ENCODE measurements around the gene PLS3.
A peak's percentile ranks its signal among the peaks of the same experiment; 100 is the strongest.
"Not testable (repeated sequence)": the region's sequence is repeated elsewhere in the genome, so short reads cannot be mapped to it uniquely, and the experiment has no call there.

Gene PLS3

DNA sequence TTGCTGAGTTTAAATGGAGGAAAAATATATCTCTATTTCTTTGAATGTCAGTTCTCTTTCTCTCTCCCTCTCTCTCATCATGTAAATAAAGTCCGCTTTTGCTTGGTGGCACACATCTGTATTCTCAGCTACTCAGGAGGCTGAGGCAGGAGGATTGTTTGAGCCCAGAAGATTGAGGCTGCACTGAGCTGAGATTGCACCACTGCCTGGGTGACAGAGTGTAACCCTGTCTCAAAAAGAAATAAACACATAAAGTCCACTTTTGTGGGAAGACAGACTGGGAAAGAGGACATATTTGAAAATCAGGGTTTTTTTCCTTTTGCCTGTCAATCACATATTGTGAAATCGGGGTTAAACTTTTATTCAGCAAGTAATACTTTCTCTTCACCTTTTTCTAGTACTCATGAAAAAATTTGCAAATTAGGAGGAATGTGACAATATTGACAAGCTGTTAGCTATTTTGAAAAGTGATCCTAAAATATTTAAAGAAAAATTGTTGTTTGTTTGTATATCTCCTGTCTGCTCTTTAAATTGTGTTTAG is 42.6 kb downstream of the PLS3 start:
- DNase-seq (ENCODE audit: low read depth in 4 of 4, low spot score in 1 of 4), result no peak

GRCh38 chrX:115606861-115607260 is 45.9 kb downstream of the PLS3 start:
- no peak for DNase-seq (ENCODE audit: low read depth in 4 of 4, low spot score in 1 of 4)

DNA sequence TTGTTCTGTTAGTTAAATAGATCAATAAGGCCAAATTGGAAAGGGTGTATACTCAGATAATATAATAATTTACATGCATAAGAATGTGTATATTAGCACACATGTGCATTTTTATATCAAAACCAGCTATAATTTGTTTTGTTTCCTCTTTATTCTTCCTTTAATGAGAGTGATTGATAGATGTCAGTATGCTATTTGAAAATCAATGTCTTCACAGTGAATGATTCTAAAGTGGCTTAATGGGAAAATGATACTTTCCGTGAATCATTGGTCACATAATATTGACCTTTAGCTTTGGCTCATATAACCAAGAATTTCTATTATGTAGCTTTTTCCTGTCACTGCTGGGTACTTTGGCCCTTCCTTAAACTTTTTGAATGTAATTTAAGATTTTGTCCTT is 48.6 kb downstream of the PLS3 start:
- no peak for DNase-seq (ENCODE audit: low read depth in 4 of 4, low spot score in 1 of 4)

DNA sequence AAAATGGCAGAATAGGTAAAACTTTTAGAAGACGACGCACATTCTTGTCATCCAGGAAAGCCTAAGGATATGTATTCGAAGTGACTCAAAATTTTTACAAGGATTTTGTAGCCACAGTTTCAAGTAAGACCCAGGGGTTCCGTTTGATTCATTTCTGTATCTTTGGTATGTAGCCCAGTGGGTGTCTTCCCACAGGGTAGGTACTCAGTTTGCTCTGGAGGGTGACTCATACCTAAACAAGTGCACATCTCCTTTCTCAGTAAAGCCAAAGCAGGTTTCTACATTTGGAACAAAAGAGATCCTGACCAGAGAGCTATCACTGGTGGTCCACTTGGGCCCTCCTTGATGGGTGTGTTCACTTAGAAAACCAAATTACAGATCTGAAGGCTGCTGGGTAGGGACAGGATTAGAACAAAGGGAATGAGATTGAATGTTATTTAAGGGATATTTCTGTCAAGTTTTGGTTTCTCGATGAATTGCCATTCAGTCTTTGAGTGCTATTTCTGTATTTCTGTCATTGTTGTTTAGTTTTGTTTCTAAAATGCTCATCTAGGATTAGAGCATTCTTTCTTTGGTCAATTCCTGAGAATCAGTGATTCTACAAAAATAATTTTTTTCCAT is 56.1 kb downstream of the PLS3 start:
- no peak for DNase-seq (ENCODE audit: low read depth in 4 of 4, low spot score in 1 of 4)

DNA sequence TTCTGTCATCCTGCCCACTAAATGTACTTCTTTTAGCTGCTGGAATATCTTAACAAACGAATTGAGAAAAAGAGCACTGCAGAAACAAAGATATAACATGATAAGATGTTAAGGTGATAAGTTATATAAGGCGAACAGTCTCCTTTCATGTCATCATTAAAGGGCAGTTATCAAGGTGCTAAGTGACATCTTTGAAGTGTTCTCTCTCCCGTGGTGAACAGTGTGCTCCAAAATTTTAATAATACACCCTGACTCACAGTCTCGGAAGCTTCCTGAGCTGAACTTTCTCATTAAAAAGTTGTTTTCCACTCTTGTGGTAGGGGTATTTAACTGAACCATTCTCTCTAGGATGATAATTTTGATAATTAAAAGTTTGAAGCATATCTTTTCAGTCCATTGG is 61.6 kb downstream of the PLS3 start:
- DNase-seq (ENCODE audit: low read depth in 4 of 4, low spot score in 1 of 4), result no peak

GRCh38 chrX:115624916-115625315 is 63.9 kb downstream of the PLS3 start:
- DNase-seq (ENCODE audit: low read depth in 4 of 4, low spot score in 1 of 4), result no peak

DNA sequence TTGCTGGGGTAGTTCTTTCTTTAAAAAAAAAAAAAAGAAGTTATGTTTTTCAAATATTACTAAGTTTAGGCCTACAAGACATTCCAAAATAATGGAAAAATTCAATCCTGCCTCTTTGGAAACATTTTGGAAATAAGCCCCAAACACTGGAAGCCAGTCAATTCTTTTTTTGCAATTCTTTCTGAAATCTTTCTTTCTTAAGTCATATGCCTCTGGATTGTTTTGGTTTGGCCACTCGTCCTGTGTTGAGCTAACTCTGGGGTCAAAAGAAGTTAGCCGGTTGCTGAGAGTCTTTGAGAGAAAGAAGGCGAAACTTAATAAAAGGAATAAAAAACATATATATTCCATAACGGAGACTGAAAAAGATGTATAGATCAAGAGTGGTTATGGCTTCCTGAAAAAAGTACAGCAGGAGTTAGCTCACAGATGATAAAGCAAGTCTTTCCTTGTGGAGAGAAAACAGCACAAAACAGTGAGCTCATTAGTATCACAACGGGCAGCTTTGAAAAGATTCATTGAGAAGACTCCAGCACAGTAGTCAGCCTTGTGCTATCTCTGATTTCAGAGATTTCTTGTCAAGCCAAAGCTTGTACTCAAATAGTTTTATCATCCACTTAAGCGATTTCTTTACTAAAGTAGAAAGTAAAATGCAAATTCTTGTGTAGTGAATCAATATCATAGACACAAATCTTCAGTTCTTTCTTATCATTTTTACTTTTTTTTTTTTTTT is 64.8 kb downstream of the PLS3 start:
- no peak for DNase-seq (ENCODE audit: low read depth in 4 of 4, low spot score in 1 of 4)

DNA sequence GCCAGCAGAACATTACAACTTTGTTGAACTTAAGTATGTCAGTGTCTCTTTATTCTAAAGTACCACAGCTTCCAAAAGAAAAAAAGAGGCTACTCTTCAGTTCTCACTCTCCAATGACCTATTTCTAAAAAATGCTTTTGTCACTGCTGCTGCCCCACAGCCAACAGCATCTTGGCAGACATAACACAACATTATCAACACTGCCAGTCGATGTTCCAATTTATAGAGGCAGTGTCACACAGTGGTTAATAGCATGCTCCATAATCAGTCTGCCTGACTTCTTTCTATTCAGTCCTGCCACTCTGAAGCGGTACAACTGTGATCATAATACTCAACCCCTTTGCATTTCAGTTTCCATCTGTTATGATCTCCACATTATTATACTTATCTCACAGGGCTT is 69.2 kb downstream of the PLS3 start:
- no peak for DNase-seq (ENCODE audit: low read depth in 4 of 4, low spot score in 1 of 4)

- no peak for DNase-seq (ENCODE audit: low read depth in 4 of 4, low spot score in 1 of 4)
Observed at GRCh38 chrX:115632455-115632854, 71.5 kb downstream of the PLS3 start.

- not testable (repeated sequence) for DNase-seq (ENCODE audit: low read depth in 4 of 4, low spot score in 1 of 4)
Observed at GRCh38 chrX:115633397-115633796, 72.4 kb downstream of the PLS3 start.

GRCh38 chrX:115639334-115639880 is 78.4 kb downstream of the PLS3 start:
- no peak for DNase-seq (ENCODE audit: low read depth in 4 of 4, low spot score in 1 of 4)

DNA sequence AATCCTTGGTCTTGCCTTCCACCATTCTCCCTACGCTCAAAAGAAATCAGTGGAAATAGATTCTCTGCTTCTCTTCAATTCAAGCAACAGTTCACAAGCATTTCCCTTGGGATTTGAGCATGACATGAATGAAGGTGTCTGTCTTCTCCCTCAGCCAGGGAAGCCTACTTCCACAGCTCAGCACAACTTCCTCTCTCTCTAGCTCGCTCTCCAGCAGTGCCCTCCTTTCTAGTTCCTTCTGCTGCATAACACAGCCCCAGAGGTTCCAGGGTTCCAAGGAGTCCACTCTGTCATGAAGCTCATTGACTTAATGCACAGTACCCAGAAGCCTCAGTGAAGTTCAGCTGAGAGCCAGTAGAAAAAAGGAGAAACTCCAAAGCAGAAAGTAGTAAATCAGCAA is 81.3 kb downstream of the PLS3 start:
- DNase-seq (ENCODE audit: low read depth in 4 of 4, low spot score in 1 of 4), result no peak

DNA sequence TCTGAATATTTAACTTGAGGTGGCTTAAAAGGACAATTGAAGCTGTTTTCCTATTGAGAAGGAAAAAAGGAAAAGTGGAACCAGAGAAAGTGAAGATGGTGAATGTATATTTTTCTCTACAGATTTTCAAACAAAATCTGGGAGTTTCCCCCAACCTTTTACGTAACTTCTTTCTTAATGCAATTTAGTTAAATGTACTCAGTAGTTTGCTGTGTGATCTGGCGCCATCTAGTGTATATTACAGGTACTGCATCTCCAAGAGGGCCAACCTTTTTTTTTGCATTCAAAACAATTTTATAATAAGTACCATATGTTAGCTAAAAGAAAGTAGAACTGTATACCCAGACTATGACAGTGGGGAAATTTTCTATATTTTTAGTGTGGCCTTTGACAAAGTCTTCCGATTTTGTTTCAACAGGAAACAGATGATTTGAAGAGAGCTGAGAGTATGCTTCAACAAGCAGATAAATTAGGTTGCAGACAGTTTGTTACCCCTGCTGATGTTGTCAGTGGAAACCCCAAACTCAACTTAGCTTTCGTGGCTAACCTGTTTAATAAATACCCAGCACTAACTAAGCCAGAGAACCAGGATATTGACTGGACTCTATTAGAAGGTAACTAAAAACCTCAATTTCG is 82.0 kb downstream of the PLS3 start:
- peak in 3 of 4 experiments; percentile 1 to 16 (median 1) for DNase-seq (ENCODE audit: low read depth in 4 of 4, low spot score in 1 of 4)

DNA sequence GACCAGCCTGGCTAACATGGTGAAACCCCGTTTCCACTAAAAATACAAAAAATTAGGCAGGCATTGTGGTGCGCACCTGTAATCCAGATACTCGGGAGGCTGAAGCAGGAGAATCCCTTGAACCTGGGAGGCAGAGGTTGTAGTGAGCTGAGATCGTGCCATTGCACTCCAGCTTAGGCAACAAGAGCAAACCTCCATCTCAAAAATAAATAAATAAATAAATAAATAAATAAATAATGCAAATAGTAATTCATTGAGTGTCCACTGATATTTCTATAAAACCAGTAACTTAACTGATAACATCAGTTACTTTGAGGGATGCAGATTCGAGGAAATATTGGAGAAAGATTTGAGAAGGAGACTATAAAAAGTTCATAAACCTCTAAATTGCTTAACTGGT is 83.4 kb downstream of the PLS3 start:
- DNase-seq (ENCODE audit: low read depth in 4 of 4, low spot score in 1 of 4), result not testable (repeated sequence)

DNA sequence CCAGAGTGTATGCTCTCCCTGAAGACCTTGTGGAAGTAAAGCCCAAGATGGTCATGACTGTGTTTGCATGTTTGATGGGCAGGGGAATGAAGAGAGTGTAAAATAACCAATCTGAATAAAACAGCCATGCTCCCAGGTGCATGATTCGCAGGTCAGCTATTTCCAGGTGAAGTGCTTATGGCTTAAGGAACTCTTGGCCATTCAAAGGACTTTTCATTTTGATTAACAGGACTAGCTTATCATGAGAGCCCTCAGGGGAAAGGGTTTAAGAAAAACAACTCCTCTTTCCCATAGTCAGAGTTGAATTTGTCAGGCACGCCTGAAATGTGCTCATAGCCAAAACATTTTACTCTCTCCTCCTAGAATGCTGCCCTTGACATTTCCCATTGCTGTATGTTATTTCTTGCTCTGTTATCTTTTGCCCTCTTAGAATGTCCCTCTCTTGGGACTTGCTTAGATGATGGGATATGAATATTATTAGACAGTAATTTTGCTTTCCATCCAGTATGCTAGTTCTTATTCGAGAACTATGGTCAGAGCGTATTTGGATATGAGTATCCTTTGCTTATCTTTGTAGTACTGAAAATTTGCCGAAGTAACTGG is 88.6 kb downstream of the PLS3 start:
- DNase-seq (ENCODE audit: low read depth in 4 of 4, low spot score in 1 of 4), result no peak

- DNase-seq (ENCODE audit: low read depth in 4 of 4, low spot score in 1 of 4), result no peak
Observed at GRCh38 chrX:115650449-115650848, 89.5 kb downstream of the PLS3 start.

GRCh38 chrX:115650916-115651315 is 89.9 kb downstream of the PLS3 start:
- no peak for DNase-seq (ENCODE audit: low read depth in 4 of 4, low spot score in 1 of 4)

- DNase-seq (ENCODE audit: low read depth in 4 of 4, low spot score in 1 of 4), result no peak
Observed at GRCh38 chrX:115652221-115652620, 91.2 kb downstream of the PLS3 start.

DNA sequence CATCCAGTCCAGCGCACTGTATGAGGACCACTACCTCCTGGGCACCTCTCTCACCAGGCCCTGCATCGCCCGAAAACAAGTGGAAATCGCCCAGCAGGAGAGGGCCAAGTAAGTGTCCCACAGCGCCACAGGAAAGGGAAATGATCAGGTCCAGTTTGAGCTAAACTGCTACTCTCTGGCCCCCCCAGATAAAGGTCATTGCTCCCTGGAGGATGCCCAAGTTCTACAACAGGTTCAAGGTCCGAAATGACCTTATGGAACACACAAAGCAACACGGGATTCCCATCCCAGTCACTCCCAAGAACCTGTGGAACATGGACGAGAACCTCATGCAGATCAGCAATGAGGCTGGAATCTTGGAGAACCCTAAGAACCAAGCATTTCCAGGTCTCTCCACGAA is 104.1 kb downstream of the PLS3 start:
- DNase-seq (ENCODE audit: low read depth in 4 of 4, low spot score in 1 of 4), result no peak

DNA sequence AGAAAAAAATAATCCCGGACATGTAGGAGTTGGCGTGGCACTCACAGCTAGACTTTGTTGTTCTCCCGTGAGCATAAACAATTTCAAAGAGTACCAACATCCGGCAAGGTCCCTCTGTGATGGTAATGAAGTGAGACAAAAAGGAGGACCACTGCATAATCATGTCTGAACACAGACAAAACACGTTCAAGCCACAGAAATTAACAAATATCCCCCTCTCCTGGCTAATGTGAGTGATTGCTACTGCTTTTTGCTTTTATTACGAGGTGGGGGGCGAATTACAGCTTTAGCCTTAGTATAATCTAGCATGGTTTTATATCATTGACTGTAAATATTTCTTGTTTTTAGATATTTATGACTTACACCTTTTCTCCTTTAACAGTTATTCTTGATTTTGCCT is 118.5 kb downstream of the PLS3 start:
- no peak for DNase-seq (ENCODE audit: low read depth in 4 of 4, low spot score in 1 of 4)

GRCh38 chrX:115687595-115687994 is 126.6 kb downstream of the PLS3 start:
- no peak for DNase-seq (ENCODE audit: low read depth in 4 of 4, low spot score in 1 of 4)

GRCh38 chrX:115689931-115690330 is 129.0 kb downstream of the PLS3 start:
- DNase-seq (ENCODE audit: low read depth in 4 of 4, low spot score in 1 of 4), result no peak

All from stimulated activated CD4-positive, alpha-beta T cell treated with anti-CD3 and anti-CD28 coated beads, Interleukin-1b, Interleukin-23, amount 100 ng/mL, for 24 hours (primary cell).